ENCODE measurements around the gene ZFP36.

The ZFP36 gene

GRCh38 chr19:39407410-39407659, 688 bp downstream of the ZFP36 start:
- DNase-seq, result no peak

- DNase-seq, result peak; percentile 75
Measured at GRCh38 chr19:39407660-39408391, 1.2 kb downstream of the ZFP36 start.

GRCh38 chr19:39408392-39409207, 2.0 kb downstream of the ZFP36 start:
- DNase-seq, result peak; percentile 73

GRCh38 chr19:39409208-39410016, 2.8 kb downstream of the ZFP36 start:
- peak; percentile 95 for DNase-seq

- DNase-seq, result peak; percentile 89
Measured at GRCh38 chr19:39410017-39410830, 3.6 kb downstream of the ZFP36 start.

GRCh38 chr19:39410831-39411080, 4.1 kb downstream of the ZFP36 start:
- DNase-seq, result no peak

- DNase-seq, result peak; percentile 72
Measured at GRCh38 chr19:39411081-39411831, 4.6 kb downstream of the ZFP36 start.

GRCh38 chr19:39411832-39412099, 5.1 kb downstream of the ZFP36 start:
- peak; percentile 93 for DNase-seq

GRCh38 chr19:39412100-39412866, 5.6 kb downstream of the ZFP36 start, which contains the start of gene PLEKHG2:
Gene PLEKHG2 (plus strand): TSS chr19:39412669. CDS start chr19:39414087, 1,418 bp downstream.
- peak; percentile 98 for DNase-seq

- DNase-seq, result no peak
Measured at GRCh38 chr19:39412867-39413271, 6.2 kb downstream of the ZFP36 start.

GRCh38 chr19:39413272-39413910, 6.7 kb downstream of the ZFP36 start:
- DNase-seq, result peak; percentile 53

- no peak for DNase-seq
Measured at GRCh38 chr19:39413911-39414608, 7.4 kb downstream of the ZFP36 start.

- no peak for DNase-seq
Measured at GRCh38 chr19:39415111-39416046, 8.7 kb downstream of the ZFP36 start.

GRCh38 chr19:39416152-39417120, 9.8 kb downstream of the ZFP36 start:
- DNase-seq, result no peak

- DNase-seq, result no peak
Measured at GRCh38 chr19:39417463-39418181, 11.0 kb downstream of the ZFP36 start.

- no peak for DNase-seq
Measured at GRCh38 chr19:39419003-39419402, 12.4 kb downstream of the ZFP36 start.

GRCh38 chr19:39420769-39421168, 14.1 kb downstream of the ZFP36 start:
- DNase-seq, result no peak

Measured in CD4-positive, alpha-beta T cell treated with Interleukin-12 subunit alpha and Interleukin-12 subunit beta, for 1 hour (primary cell).